Testis (tissue), 3 donors: ENCODE results near the gene PCSK5. TPM values are rescaled to one million over a fixed set of nuclear protein-coding genes. Genes with fewer than 3 reads are reported as not detected.

Experiments
- DNase-seq: peaks from one replicate; pipeline ENCODE4 v3.0.0-alpha.2; 2019
- H3K27ac ChIP-seq, 2 donors: fragments of 200-600 bp; sonication (generic); one replicate each; pipeline ENCODE4 v1.5.1; 2019
- H3K27me3 ChIP-seq: fragments of 200-600 bp; sonication (generic); one replicate; pipeline ENCODE4 v1.5.1; 2019
- H3K36me3 ChIP-seq: fragments of 200-600 bp; sonication (generic); one replicate; pipeline ENCODE4 v1.5.1; 2017; ENCODE audit warnings: low read depth; ENCODE audit errors: missing control alignments
- H3K4me1 ChIP-seq: fragments of 200-600 bp; sonication (generic); one replicate; pipeline ENCODE4 v1.5.1; 2019
- H3K4me3 ChIP-seq, 2 donors: fragments of 200-600 bp; sonication (generic); one replicate each; pipeline ENCODE4 v1.5.1; 2017 to 2019
- H3K9me3 ChIP-seq: fragments of 200-600 bp; sonication (generic); one replicate; pipeline ENCODE4 v1.5.1; 2017
- CTCF ChIP-seq, 3 experiments: fragments of 450-650 bp in 2 of 3; fragments of 200-600 bp in 1 of 3; sonication (generic) in 1 of 3; IDR thresholded peaks; one replicate each; pipeline ENCODE4 v1.5.1; 2016 to 2019; ENCODE audit warnings: antibody characterized with exemption in 3 of 3, mild to moderate bottlenecking in 2 of 3, moderate library complexity in 1 of 3
- POLR2A ChIP-seq: fragments of 450-650 bp; IDR thresholded peaks from one replicate; pipeline ENCODE4 v1.6.1; 2017; ENCODE audit warnings: antibody characterized with exemption, mild to moderate bottlenecking, moderate library complexity
- WGBS, 2 donors: methylation state at CpG; one replicate each; pipeline ENCODE4 v1.1.5; 2018; 5-methylcytosine and 5-hydroxymethylcytosine counted together
- intact Hi-C: fragments of 100-400 bp; cut with DNase I; formaldehyde crosslinking; loops from one replicate; pipeline ENCODE4 v1.15.1; 2023; ENCODE audit warnings: low total_unique reads
- polyA plus RNA-seq: library from polyadenylated mRNA; stranded (reverse); fragments of 350-450 nt; fragmentation: Illumina TruSeq; extraction: RNeasy Lipid Tissue Mini Kit (QIAGEN cat#74804); gene quantifications from one replicate; pipeline ENCODE4 v1.2.3, GENCODE V29; 2014; ENCODE audit warnings: low read depth, low replicate concordance; ENCODE audit not compliant: insufficient read depth
- total RNA-seq, 2 donors: library from RNA; depleted of rRNA; stranded (reverse); fragments of >200 nt; gene quantifications; one replicate each; pipeline ENCODE4 v1.2.3, GENCODE V29; 2016

PCSK5 gene
- total and polyA plus RNA-seq, 3 donors from 2014 or later = 9.4 to 50.6 (median 27.5) TPM

- peaks cover 13% of the 10 kb centered on the region for H3K4me1 ChIP-seq
- 94 to 95% methylated on average over 11 of the region's 11 CpGs for WGBS, 2 donors
- intact Hi-C loops = no loop called here
- no peak overlapping the region for H3K4me3 ChIP-seq
- H3K36me3 ChIP-seq = no peaks in the 10 kb centered on the region
- H3K27me3 ChIP-seq = no peaks in the 10 kb centered on the region
- DNase-seq = no peak
- H3K9me3 ChIP-seq = no peaks in the 10 kb centered on the region
- H3K27ac ChIP-seq = no peak overlapping the region
- TF ChIP-seq POLR2A = no peak
- TF ChIP-seq CTCF (IDR thresholded peaks at IDR 0.05) = no peak
These were observed 268.9 kb downstream of the PCSK5 start for GRCh38 chr9:76159293-76159926.

GRCh38 chr9:76161106-76161505 lies 270.6 kb downstream of the PCSK5 start:
- intact Hi-C loops = no loop called here
- no peak overlapping the region for H3K4me3 ChIP-seq
- H3K36me3 ChIP-seq = no peaks in the 10 kb centered on the region
- no peaks in the 10 kb centered on the region for H3K9me3 ChIP-seq
- H3K4me1 ChIP-seq = peaks cover 13% of the 10 kb centered on the region
- no peak for DNase-seq
- no peaks in the 10 kb centered on the region for H3K27me3 ChIP-seq
- whole genome bisulfite sequencing, 2 donors = 57 to 75% methylated on average over 5 of the region's 5 CpGs
- H3K27ac ChIP-seq = no peak overlapping the region
- TF ChIP-seq POLR2A (no peak), CTCF (IDR thresholded peaks at IDR 0.05) (no peak)

GRCh38 chr9:76161541-76161940 lies 271.1 kb downstream of the PCSK5 start:
- peak; percentile 21 for DNase-seq
- H3K4me3 ChIP-seq = no peak overlapping the region
- H3K9me3 ChIP-seq = no peaks in the 10 kb centered on the region
- peak overlapping the region in 1 of 2 donors; percentile 51 for H3K27ac ChIP-seq
- TF ChIP-seq CTCF (IDR thresholded peaks at IDR 0.05) = no peak
- TF ChIP-seq POLR2A = no peak
- intact Hi-C loops = no loop called here
- no peaks in the 10 kb centered on the region for H3K27me3 ChIP-seq
- H3K36me3 ChIP-seq = no peaks in the 10 kb centered on the region
- peaks cover 13% of the 10 kb centered on the region for H3K4me1 ChIP-seq
- 66 to 76% methylated on average over 13 of the region's 13 CpGs for WGBS, 2 donors

GRCh38 chr9:76162086-76162730 lies 271.7 kb downstream of the PCSK5 start:
- intact Hi-C loops = no loop called here
- TF ChIP-seq POLR2A = no peak
- TF ChIP-seq CTCF (IDR thresholded peaks at IDR 0.05) = no peak
- Histone ChIP-seq H3K27me3 (no peaks in the 10 kb centered on the region), H3K4me3 (no peak overlapping the region), H3K27ac (peak overlapping the region; percentile 25 to 51), H3K36me3 (no peaks in the 10 kb centered on the region), H3K4me1 (peaks cover 13% of the 10 kb centered on the region), H3K9me3 (no peaks in the 10 kb centered on the region)
- DNase-seq = no peak
- WGBS, 2 donors = 51 to 65% methylated on average over 4 of the region's 4 CpGs
